ENCODE results near the gene FBXW9.

- TF ChIP-seq CTCF (IDR thresholded peaks at IDR 0.05) (no peak), EZH2 (IDR thresholded peaks at IDR 0.05) (no peak)
Observed at GRCh38 chr19:12687496-12688196, 8.8 kb downstream of the FBXW9 start, which contains the start of gene GNG14.

Data from neural progenitor cell (in vitro differentiated cells).